ENCODE results near the gene TMEM184A.

- TF ChIP-seq EZH2 (IDR thresholded peaks at IDR 0.05) (no peak), POLR2AphosphoS5 (IDR thresholded peaks at IDR 0.05; ENCODE audit: borderline replicate concordance, low read depth, low read length) (no peak), FOXP2 (optimal IDR thresholded peaks at IDR 0.05; ENCODE audit: control extremely low read depth, extremely low read length, insufficient read depth) (no peak)
These were observed 41.0 kb downstream of the TMEM184A start for GRCh38 chr7:1514995-1515401.

Data from SK-N-MC (cell line).